ENCODE data around the gene BTBD6. TPM values are rescaled to one million over a fixed set of nuclear protein-coding genes. Genes with fewer than 3 reads are reported as not detected.

The BTBD6 gene
- total and polyA plus RNA-seq, 9 of the 15 experiments (the other 6 are each of a cell fraction or from before 2014, with no cell fraction given), result not detected

- no peak for TF ChIP-seq ZBTB2 (IDR thresholded peaks at IDR 0.05)
- no peak for TF ChIP-seq RBM39 (optimal IDR thresholded peaks at IDR 0.05; ENCODE audit: low read depth, low read length)
- no peak for TF ChIP-seq ATF2 (CRISPR knock-in tag; IDR thresholded peaks at IDR 0.05)
- no peak for TF ChIP-seq ZKSCAN3 (CRISPR knock-in tag; IDR thresholded peaks at IDR 0.05)
- no peak for TF ChIP-seq ZNF717 (CRISPR knock-in tag; IDR thresholded peaks at IDR 0.05)
- TF ChIP-seq MYBL2 (IDR thresholded peaks at IDR 0.05; ENCODE audit: low read depth), result no peak
- no peak for TF ChIP-seq MYBL2 (CRISPR knock-in tag; IDR thresholded peaks at IDR 0.05; ENCODE audit: borderline replicate concordance)
- TF ChIP-seq ZNF583 (CRISPR knock-in tag; IDR thresholded peaks at IDR 0.05), result no peak
- TF ChIP-seq RBM14 (IDR thresholded peaks at IDR 0.05; ENCODE audit: borderline replicate concordance, insufficient read depth, low read depth, low read length), result no peak
- no peak for TF ChIP-seq CBFB (CRISPR knock-in tag; IDR thresholded peaks at IDR 0.05)
- TF ChIP-seq EP300 (IDR thresholded peaks at IDR 0.05; ENCODE audit: low read length), result no peak
Observed at GRCh38 chr14:105250008-105250366, 1.7 kb downstream of the BTBD6 start (continued).
